Limb (tissue), 2 donors: ENCODE results near the gene TCEANC2.
A peak's percentile ranks its signal among the peaks of the same experiment; 100 is the strongest.
"Not testable (repeated sequence)": the region's sequence is repeated elsewhere in the genome, so short reads cannot be mapped to it uniquely, and the experiment has no call there.

Experiments used
- DNase-seq, 2 donors: peaks; one replicate each; pipeline ENCODE4 v3.0.0-alpha.2; 2016; ENCODE audit errors: extremely low spot score in 2 of 2

TCEANC2 gene

DNA sequence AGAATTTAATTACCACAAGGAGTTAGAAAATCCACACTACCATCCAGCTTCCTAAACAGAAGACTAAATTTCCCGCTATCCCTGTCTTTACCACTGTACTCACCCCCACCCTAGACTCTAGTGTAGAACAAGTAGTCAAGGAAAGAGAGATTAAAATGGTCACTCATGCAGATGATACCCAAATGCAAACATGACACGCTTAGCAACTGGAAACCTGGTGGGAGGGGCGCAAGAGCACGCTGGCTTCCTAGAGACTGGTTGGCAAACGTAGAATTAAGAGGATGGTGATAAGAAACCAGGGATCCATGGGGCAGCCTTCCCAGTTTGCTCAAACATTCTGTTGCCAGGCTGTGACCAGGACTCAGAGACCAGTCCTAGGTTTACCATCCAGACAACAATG, 25.6 kb upstream of the TCEANC2 start:
- no peak for DNase-seq

DNA sequence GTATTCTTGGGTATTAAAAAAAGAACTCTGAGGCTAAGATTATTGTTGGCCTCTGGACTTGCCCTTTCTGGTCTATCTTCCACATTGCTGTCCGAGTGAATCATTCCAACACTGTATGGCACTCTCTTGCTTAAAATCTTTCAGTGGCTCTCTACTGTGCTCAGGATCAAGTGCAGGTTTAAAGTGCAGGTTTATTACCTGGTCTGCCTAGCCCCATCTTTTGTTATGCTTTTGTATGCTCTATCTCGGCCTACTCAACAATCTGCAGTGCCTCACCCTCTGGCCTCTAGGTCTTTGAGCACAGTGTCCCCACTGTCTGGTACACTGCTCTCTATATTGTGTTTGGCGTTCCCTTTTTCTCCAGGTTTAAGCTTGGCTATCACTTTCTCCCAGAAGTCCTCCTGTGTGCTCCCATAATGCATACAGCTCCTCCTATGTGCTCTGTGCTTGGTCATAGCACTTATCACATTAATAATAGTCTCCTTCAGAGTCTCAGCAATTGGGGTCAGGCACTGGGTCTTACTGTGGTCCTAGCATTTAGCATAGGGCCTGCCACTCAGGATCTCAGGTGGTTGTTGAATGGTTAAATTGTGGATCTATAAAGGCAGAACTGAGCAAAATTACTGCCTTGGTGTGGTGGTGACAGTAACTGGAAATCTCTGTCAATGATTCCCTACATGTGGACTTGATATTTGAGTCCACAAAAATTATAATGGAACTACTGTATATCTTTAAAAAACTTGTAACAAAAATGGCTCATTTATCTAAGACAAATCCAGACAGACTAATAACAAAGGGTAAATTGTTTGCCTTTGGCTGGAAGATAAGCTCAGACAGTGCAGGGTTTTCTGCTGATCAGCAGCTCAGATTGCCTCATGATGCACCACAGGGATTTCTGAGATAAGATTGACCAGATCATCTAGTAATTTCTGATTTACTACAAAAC, 24.8 kb upstream of the TCEANC2 start:
- no peak for DNase-seq

DNA sequence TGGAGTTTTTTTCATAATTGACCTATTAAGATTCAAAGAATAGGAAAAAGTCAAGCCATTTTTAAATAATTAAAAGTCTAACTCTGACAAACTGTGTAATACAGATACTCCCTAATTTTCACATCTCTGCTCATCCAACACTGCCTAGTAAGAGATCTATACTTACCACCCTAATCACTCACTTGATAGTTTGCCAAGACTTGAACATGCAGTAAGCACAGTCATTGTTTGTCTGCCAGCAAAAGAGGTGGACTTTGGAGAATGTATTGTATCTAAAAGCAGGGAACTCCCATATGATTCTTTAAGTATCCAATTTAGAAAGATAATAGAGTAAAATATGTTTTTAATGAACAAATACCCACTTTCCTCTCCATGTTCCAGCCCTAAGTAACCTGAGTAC, 15.9 kb upstream of the TCEANC2 start:
- DNase-seq, result no peak

DNA sequence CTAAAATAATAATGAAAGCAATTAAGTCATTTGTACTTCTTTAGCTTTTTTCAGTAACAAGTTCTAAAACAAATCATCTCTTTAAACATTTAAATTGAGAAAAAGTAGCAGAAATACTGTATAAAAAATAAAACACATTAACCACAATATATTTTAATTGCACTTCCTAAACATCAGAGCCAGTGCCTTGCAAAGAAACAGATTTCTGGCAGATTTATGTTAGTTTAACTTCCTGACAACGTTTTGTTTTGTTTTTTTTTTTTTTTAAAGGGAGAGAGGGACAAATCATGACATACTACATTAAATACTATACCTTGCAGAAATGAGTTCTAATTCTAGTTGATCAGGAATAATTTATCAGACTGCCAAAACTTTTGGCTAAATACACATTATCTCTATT, 11.6 kb upstream of the TCEANC2 start:
- DNase-seq, result no peak

DNA sequence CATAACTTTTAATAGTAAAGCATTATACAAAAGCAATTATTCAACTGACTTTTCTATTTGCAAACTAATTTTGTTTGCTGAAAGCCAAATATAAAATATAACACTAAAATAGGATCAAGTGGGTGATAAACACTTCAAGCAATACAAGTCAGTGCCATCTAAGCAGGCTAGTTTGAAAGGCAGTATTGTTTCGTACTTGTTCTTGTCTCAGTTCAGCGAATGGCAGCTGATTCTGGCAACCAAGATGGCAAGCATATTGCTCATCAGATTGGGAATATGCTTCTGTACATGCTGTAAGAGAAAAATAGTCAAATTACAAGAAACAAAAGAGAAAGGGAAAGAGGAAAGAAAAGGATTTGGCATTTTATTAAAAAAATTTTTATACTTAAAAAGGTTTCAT, 7.9 kb upstream of the TCEANC2 start:
- DNase-seq, result no peak

DNA sequence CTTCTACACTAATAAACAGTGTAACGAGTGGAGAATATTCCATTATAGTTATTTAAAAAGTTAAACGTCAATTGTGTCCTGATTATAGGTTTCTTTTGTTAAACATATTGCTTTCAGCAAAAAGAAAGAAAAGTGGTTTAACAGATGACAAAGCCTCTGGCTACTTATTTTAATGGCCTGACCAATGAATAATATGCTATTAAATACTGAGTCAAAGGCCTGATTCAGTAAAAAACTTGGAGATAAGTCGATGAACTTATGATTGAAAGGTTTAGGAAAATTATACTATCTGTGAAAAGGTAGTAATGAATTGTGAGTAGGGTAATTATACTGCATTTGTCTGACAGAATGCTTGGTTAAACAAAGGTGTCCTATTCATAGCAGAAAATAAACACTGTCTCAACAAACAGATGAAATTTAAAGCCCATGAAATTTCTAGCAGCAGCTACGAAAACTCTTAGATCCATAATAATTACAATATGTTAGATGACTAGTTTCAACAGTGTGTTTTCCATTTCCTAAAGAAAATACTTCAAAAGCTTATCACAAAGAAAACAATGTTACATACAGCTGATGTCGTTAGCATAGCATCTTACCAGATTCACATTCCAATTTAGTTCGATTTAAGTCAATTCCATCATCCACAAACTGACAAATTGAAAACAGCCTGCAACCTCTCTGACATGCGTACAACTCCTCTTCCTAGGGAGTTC, 6.6 kb upstream of the TCEANC2 start:
- no peak for DNase-seq

DNA sequence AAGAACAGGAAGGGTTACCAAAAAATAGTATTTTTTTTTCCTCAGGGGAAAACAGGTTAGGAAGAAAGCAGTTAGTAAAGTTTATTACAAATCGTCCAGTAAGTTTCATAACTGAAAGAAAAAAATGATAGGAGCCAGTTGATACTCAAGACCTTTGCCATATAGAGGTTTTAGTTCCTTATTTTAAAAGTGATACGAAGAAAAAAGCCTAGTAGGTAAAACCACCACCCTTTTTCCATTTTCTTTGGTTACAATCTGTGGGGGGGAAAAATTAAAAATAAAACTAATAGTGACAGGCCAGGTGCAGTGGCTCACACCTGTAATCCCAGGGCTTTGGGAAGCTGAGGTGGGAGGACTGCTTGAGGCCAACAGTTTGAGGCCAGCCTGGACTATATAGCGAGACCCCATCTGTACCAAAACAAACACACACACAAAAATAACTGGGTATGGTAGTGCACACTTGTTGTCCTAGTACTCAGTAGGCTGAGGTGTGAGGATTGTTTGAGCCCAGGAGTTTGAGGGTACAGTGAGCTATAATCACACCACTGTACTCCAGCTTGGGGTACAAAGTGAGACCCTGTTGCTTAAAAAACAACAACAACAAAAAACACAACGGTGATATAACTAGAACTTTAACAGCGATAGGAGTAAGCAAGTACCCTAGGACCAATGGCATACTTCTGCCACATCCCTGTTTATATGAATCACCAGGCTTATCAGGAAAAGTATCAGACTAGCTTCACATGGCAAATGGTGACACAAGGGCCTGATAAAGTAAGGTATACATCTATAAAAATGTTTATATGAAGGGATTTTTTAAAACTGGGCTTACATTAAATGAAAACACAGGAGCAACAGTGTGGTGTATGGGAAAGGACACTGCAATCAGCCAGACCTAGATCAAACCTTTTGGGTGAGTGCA, 5.8 kb upstream of the TCEANC2 start:
- no peak for DNase-seq

DNA sequence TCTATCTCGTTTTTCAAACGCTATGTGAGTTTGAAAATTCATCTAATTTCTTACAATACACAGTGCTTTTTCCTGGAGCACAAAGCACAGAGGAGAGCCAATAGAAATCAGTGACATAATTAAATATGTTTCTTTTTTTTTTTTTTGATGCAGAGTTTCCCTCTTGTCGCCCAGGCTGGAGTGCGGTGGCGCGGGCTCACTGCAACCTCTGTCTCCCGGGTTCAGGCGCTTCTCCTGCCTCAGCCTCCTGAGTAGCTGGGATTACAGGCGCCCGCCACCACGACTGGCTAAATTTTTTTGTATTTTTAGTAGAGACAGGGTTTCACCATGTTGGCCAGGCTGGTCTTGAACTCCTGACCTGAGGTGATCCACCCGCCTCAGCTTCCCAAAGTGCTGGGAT, 3.0 kb upstream of the TCEANC2 start:
- DNase-seq, result not testable (repeated sequence)

DNA sequence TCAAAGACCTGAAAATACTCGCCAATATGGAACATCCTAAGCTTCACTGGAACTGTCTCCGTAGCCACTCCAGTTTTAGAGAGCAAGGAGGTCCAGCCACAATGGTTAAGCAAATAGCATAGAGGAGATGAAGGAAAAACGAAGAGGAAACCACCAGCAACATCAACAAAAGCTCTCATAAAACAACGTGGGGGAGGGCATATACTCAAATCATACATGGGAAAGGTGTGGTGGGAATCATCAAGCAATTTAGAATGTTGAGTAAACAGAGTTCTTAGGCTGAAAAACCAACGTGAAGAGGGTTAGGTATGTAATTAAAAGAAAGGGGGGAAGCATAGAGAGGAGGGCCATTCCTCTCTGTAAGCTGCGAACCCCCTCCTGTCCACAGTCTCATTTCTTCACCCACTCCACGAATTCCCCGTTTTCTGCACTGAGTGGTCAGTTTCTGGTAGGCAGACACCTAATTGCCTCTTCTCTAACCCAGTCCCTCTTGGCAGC, 1.4 kb upstream of the TCEANC2 start:
- DNase-seq, result no peak

DNA sequence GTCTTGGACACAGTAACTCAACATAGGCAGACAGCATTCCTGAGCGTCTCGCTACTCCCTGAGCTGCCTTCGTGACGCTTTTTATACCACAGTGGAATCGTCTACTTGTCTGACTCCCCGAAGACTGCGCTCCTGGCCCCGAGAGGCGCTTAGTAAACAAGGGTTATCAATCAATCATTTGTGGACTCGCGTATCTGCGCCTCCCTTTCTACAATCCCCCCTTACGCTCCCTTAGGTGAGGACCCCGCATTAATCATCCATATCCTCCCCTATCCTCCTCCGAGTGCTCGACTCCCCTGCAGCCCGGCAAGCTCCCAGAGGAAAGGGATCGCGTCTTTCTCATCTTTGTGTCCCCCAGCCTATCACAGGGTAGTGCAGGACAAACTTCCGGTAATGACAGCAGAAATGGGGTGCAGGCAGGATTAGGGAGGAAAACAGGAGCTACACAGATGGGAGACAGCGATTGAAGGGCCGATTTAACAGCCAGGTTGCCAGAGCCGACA, 926 bp upstream of the TCEANC2 start:
- peak; percentile 24 to 70 for DNase-seq

DNA sequence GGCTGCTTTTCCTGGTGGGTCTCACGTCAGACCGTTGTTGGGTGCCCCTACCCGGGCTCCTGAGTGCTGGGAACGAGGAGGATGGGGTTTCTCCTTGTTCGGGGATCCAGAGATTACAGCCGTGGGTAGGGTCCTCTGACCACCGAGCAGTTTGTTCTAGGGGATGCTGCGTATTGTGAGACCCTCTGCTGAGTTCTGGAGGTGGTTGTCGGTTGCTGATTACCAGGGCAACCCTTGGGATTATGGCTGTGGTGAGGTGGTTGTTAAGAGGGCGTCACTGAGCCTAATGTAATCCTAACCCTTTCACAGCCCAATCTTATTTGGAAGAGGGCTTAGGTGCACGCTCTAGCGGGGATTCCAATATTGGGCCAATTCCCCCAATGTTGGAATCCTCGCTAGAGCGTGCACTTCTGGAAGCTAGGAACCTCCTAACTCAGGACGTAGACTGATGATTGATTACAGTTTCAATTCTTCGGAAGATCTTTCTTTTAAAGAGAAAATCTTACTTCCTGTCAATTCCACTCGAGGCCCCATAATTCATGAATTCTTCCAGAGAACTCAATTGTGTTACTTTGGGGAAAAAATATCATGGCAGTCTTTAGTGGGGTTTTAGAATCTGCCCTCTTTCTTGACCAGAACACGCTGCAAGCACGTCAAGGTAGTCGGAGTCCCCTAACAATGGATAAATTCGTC, 483 bp downstream of the TCEANC2 start:
- no peak for DNase-seq

DNA sequence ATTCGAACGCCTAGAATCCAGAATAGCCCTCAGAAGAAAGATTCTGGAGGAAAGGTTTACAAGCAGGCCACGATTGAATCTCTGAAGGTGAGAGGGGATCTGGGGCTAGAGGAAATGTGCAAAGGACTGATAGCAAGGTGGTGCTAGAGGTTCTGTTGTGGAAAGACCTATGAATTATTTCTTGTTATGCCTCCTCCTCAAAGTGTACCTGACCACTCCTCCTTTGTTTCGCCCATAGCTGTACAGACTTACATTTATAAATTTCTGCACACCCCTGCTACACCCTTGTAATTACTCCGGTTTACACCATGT, 986 bp downstream of the TCEANC2 start:
- DNase-seq, result no peak

DNA sequence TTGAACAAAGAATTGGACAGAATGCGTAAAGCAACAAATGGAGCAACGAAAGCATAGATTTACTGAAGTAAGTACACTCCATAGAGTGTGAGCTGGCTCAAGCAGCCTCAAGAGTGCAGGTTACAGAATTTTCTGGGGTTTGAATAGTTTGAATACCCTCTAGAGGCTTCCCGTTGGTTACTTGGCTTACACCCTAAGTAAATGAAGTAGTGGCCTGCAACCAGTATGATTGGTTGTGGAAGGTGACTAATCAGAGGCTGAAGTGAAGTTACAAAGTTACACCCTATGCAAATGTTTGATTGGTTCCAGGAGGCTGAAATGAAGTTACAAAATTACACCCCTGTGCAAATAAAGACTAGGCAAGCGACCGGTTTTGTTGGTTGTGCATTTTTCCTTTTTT, 10.9 kb downstream of the TCEANC2 start:
- no peak for DNase-seq

DNA sequence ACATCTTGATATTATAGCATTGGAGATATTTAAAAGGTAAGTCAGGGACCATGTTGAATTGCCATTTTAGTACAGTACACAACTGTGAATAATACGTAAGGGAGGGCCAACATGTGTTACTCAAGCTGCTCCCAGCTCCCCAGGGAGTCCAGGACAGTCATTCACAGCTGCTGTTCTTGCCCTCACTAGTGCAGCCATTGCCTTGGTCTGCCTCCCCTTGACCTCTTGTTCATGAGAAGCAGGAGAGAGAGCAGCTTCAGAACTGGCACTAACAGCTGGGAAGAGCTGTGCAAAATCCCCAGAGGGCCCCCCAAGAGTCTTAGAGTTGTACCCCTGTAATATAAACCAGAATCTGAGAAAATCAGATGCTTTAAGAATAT, 16.4 kb downstream of the TCEANC2 start:
- DNase-seq, result peak in 1 of 2 donors; percentile 50

DNA sequence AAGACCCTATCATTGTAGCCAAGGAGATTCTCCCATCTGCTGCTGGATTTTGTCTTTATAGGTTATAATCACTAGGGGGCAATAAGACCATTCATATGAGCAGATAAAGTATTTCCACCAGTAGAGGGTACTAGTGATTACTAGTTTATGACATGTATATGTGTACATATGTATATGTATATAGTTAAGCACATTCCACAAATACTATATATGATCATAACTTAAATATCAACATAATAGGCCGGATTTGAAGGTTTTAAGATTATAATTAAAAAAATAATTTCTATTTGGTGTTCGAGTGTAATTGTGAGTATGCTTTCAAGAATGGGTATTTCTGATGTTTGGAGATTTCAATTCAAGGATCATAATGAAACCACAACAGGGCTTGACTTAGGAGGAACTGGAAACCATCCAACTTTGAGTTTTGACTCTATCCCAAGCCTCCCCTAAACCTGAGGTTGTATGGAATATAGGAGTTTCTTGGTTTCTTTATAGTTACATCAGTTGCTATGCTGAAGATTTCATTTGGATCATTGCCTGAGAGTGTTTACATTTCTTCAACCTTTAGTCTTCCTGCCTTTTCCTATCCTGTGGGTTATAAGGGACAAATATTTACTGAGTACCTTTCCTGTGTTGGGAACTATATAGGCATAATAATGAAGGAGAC, 16.9 kb downstream of the TCEANC2 start:
- peak in 1 of 2 donors; percentile 91 for DNase-seq

DNA sequence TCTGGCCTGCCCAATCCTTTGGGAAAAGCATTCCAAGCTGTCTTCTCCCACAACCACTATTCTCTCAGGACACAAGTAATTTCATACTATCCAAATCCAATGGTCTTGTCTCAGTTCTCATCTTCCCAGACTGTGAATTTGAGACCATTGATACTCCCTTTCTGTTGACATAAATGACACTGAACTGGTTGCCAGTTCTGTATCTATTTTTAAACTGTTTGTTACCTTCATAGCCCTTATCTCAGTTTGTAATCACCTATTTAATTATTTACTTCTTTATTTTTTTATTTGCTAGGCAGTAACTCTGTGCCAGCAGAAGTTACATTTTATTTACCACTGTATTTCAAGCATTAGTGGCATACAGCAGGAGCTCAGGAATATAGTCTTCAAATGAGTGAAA, 24.0 kb downstream of the TCEANC2 start:
- no peak for DNase-seq

DNA sequence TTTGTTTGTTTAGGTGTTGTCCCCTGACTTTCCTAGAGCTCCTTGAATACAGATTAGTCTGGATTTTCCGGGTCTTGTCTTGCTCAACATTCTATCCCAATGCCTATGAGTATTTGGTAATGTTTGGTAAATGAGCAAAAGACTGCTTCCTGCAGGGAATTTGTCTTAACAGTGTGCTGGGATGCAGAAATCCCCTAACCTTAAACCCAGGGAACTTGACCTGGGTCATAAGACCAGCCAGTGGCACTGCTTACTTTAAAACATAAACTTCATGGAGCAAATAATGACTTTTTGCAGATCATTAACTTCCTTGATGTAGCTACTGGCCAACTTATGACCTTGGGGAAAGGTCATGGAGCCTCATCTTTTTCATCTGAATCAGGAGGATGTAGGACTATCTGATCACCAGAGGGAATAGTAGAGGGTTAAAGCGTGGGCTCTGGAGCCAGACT, 27.2 kb downstream of the TCEANC2 start:
- DNase-seq, result no peak

DNA sequence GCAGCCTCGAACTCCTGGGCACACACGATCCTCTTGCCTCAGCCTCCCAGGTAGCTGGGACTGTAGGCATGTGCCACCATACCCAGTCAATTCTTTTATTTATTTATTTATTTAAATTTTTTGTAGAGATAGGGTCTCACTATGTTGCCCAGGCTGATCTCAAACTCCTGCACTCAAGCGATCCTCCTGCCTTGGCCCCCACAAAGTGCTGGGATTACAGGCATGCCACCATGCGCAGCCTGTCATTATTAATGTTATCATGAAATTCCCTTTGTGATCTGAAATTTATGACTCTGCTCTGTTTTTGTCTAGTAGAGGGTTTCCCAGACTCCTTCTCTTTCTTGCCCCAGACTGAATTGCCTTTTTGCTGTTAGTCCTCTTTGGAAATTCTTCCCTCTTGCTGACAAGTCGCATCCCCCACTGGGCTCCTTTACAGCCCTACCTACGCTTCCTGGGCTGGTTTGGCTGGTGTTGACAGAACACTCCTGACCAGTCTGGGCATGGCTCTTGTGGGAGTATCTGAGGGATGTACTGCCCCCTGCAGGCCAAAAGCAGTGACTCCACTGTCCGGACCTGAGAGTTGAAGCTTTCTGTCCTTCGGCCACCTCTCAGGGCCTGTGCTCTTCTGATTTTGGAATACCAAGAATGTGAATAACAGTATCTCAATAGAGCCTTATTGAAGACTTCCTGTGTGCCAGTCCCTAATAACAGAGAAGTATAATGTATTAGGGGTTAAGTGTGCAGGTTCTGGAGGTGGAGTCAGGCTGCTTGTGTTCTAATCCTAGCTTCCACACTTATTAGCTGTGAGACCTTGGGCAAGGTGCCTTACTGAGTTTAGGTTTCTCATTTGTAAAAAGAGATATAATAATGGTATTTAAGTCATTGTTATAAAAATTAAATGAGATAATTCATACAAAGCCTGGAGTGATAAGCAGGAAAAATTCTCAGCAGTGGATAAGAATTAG, 28.2 kb downstream of the TCEANC2 start:
- peak in 1 of 2 donors; percentile 40 for DNase-seq

DNA sequence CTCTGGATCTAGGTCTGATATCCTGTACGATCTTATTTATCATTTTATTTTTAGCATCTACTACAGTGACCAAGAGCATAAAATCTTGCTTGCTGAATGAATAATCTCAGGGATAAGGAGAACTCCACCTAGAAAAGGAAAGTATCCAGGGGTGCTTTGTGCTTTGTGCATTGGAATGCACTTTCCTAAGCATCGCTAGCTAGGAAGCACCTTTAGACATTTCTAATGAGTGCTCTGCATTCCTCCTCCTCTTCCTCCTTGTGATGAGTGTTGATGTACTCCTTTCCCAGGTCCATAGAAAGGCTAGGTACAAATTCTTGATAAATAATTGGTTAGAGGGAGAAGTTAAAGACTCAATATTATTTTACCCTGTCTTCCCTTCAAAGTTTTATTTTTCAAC, 31.4 kb downstream of the TCEANC2 start:
- no peak for DNase-seq
